Right atrium auricular region (tissue), 2 donors: ENCODE results near the gene CHRND. TPM values are rescaled to one million over a fixed set of nuclear protein-coding genes. Genes with fewer than 3 reads are reported as not detected.

Source experiments
- DNase-seq: peaks from one replicate; pipeline ENCODE4 v3.0.0-alpha.2; 2019; ENCODE audit warnings: low spot score
- H3K27ac ChIP-seq, 2 donors: fragments of 200-600 bp; sonication (generic); 1 replicate in 1 of 2; 2 replicates in 1 of 2; pipeline ENCODE4 v1.5.1; 2016 to 2019
- H3K27me3 ChIP-seq, 2 donors: fragments of 200-600 bp; sonication (generic); one replicate each; pipeline versions ENCODE4 v1.5.1 to v1.6.0; 2017 to 2019
- H3K36me3 ChIP-seq: fragments of 200-600 bp; sonication (generic); one replicate; pipeline ENCODE4 v1.5.1; 2016
- H3K4me1 ChIP-seq, 2 donors: fragments of 200-600 bp; sonication (generic); one replicate each; pipeline versions ENCODE4 v1.5.1 to v1.6.0; 2017 to 2019
- H3K4me3 ChIP-seq, 2 donors: fragments of 200-600 bp; sonication (generic); 1 replicate in 1 of 2; 2 replicates in 1 of 2; pipeline ENCODE4 v1.5.1; 2017 to 2019; ENCODE audit warnings: mild to moderate bottlenecking in 1 of 2, moderate library complexity in 1 of 2
- H3K9me3 ChIP-seq, 2 donors: fragments of 200-600 bp; sonication (generic); one replicate each; pipeline ENCODE4 v1.5.1; 2019
- total RNA-seq, 2 donors: library from RNA; depleted of rRNA; stranded (reverse); fragments of >200 nt; gene quantifications; one replicate each; pipeline ENCODE4 v1.1.0, GENCODE V29; 2016
- TF ChIP-seq, protein P1 (sequence below), 2 donors: fragments of 200-600 bp; sonication (generic); IDR thresholded peaks; one replicate each; pipeline ENCODE4 v1.5.1; 2019; ENCODE audit warnings: antibody characterized with exemption in 2 of 2

Gene CHRND
- total RNA-seq, 2 donors from 2014 or later: 0.19 TPM; not detected in 1

DNA sequence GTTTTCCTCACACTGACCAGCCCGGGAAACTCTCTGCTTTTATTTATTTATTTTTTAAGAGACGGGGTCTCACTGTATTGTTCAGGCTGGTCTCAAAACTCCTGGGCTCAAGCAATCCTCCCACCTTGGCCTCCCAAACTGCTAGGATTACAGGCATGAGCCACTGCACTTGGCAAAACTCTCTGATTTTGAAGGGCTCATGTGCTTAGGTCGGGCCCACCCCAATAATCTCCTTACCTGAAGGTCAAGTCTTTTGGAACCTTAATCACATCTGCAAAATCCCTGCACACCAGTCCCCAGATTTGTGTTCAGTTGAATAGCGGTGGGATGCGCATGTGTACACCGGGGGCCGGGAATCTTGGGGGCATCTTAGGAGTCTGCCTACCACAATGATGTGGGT is 30.7 kb upstream of the CHRND start:
- Histone ChIP-seq H3K9me3 (no peaks in the 10 kb centered on the region), H3K36me3 (no peaks in the 10 kb centered on the region), H3K4me1 (no peaks in the 10 kb centered on the region), H3K4me3 (no peak overlapping the region), H3K27me3 (no peaks in the 10 kb centered on the region), H3K27ac (no peak overlapping the region)
- no peak for DNase-seq
- TF ChIP-seq, protein P1, sequence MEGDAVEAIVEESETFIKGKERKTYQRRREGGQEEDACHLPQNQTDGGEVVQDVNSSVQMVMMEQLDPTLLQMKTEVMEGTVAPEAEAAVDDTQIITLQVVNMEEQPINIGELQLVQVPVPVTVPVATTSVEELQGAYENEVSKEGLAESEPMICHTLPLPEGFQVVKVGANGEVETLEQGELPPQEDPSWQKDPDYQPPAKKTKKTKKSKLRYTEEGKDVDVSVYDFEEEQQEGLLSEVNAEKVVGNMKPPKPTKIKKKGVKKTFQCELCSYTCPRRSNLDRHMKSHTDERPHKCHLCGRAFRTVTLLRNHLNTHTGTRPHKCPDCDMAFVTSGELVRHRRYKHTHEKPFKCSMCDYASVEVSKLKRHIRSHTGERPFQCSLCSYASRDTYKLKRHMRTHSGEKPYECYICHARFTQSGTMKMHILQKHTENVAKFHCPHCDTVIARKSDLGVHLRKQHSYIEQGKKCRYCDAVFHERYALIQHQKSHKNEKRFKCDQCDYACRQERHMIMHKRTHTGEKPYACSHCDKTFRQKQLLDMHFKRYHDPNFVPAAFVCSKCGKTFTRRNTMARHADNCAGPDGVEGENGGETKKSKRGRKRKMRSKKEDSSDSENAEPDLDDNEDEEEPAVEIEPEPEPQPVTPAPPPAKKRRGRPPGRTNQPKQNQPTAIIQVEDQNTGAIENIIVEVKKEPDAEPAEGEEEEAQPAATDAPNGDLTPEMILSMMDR (IDR thresholded peaks at IDR 0.05): no peak

DNA sequence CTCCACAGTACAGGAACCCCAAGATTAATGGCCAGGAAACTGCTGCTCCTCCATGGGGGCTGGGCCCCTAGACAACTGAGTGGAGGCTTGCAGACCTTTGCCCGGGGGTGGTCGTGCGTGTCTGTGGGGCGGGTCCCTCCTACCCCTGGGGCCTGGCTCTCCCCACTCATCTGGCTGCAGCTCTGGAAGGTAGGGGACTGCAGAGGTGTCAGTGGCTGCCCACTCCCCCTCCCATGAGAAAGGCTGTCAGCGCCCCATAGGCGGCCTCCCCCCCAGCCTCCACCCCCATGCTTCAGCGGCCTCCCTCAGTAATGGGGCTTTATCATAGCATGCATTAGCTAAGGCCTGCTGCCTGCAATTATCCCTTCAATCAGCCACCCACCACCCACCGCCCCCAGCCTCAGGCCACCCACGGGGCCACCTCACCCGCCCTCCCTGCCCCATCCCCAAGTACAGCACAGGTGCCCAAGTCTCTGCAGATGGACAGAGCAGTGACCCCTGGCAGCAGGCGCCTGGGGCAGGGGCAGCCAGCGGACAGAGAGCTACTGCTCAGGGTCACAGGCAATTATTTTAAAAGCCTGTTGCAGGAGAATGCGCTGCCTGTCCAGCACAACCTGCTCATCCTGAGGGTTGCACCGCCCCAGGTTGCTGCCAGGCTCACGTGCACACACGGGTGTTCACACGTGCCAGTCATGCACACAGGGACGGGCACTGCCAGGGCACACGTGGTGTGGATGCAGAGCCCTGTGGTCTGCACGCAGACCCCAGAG is 29.3 kb upstream of the CHRND start:
- Histone ChIP-seq H3K4me1 (peaks cover 0 to 3% of the 10 kb centered on the region in 2 donors), H3K27me3 (no peaks in the 10 kb centered on the region), H3K9me3 (no peaks in the 10 kb centered on the region), H3K4me3 (no peak overlapping the region), H3K27ac (no peak overlapping the region), H3K36me3 (no peaks in the 10 kb centered on the region)
- TF ChIP-seq, protein P1 (IDR thresholded peaks at IDR 0.05): no peak
- DNase-seq: no peak

GRCh38 chr2:232497348-232497747 is 28.6 kb upstream of the CHRND start:
- Histone ChIP-seq H3K36me3 (no peaks in the 10 kb centered on the region), H3K4me3 (no peak overlapping the region), H3K4me1 (peaks cover 0 to 10% of the 10 kb centered on the region in 2 donors), H3K27ac (no peak overlapping the region), H3K9me3 (no peaks in the 10 kb centered on the region), H3K27me3 (no peaks in the 10 kb centered on the region)
- no peak for DNase-seq
- TF ChIP-seq, protein P1 (IDR thresholded peaks at IDR 0.05): no peak

DNA sequence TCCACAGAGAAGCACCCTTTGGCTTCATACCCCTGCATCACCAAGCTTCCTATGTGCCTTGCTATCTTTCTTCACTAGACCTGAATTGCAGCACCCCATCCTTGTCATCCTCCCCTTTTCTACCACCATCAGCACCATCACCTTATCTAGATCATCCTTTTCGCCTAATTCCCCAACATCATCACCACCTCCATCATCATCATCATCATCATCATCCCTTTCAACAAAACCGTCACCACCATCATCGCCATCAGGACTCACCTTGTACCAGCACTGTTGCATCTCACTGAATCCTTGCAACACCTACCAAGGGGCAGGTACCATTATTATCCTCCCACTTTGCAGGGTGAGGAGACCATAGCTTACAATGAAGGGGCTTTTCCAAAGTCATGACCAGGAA is 27.5 kb upstream of the CHRND start:
- TF ChIP-seq, protein P1 (IDR thresholded peaks at IDR 0.05): no peak

DNA sequence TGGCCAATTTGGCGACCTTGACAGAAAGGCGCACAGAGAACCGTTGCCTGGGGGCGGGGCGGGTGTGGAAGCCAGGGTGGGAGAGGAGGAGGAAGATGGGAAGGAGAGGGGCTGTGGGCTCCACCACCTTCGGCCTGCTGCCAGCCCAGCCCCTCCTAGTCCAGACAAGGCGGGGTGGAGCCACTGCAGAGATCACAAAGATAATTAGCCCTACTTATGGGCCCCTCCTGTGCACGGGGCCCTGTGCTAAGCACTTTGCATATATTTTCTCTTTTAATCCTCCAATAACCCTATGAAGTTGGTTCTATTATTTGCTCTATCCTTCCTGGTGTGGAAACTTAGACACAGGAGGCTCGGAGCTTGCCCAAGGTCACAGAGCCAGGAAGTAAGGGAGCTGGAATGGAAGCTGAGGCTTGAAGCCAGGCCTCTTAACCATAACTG is 24.6 kb upstream of the CHRND start:
- H3K27ac ChIP-seq: no peak overlapping the region
- peaks cover 0 to 23% of the 10 kb centered on the region in 2 donors for H3K4me1 ChIP-seq
- no peaks in the 10 kb centered on the region for H3K27me3 ChIP-seq
- H3K9me3 ChIP-seq: no peaks in the 10 kb centered on the region
- TF ChIP-seq, protein P1 (IDR thresholded peaks at IDR 0.05): no peak
- no peaks in the 10 kb centered on the region for H3K36me3 ChIP-seq
- no peak for DNase-seq
- H3K4me3 ChIP-seq: no peak overlapping the region

More for the DNA sequence above, 27.5 kb upstream of the CHRND start:
- Histone ChIP-seq H3K27ac (no peak overlapping the region), H3K4me1 (peaks cover 0 to 20% of the 10 kb centered on the region in 2 donors), H3K27me3 (no peaks in the 10 kb centered on the region), H3K9me3 (no peaks in the 10 kb centered on the region), H3K36me3 (no peaks in the 10 kb centered on the region), H3K4me3 (no peak overlapping the region)
- no peak for DNase-seq
